ENCODE data around the gene CIP2A. TPM values are rescaled to one million over a fixed set of nuclear protein-coding genes. Genes with fewer than 3 reads are reported as not detected.

CIP2A gene
- total and polyA plus RNA-seq, 2 of the 13 experiments (the other 11 are each of a cell fraction or from before 2014, with no cell fraction given), result 7.8 to 36.9 TPM

DNA sequence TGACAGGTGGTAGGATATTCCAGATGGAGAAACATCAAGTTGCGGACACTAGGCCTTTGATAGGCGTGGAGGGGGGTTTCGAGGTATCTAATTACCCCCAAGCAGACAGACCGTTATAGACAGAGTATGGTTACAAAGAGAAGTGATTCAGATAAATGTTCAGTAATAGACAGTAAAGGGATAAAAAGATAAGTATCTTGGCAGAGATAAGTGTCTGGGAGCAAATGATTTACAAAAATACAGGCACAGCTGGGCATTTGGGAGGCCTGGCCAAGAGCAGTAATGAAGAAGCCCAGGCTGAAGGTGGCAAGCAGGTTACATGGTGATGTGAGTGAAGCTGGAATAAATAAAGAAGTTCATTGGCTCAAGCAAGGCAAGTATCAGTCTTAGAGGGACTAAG, 78.2 kb downstream of the CIP2A start:
- DNase-seq (ENCODE audit: low spot score) (no peak), FAIRE-seq (no peak), ATAC-seq (no peak)
- no peaks in the 10 kb centered on the region; a peak in 1 of 5 replicates for H3K27me3 ChIP-seq (ENCODE audit: control insufficient read depth in 1 of 2, insufficient read depth in 2 of 2, low read length in 2 of 2)
- no peak overlapping the region for H3K9ac ChIP-seq (ENCODE audit: insufficient read depth, low read depth, low read length)
- no peaks in the 10 kb centered on the region for H3K79me2 ChIP-seq (ENCODE audit: insufficient read depth, low read length)
- H3K36me3 ChIP-seq (replicated peaks in 1 of 2; ENCODE audit: control insufficient read depth in 1 of 2, insufficient read depth in 2 of 2, low read length in 2 of 2), result no peaks in the 10 kb centered on the region
- H3K4me1 ChIP-seq (ENCODE audit: insufficient read depth, low read length), result no peaks in the 10 kb centered on the region
- no peak overlapping the region for H3K27ac ChIP-seq (ENCODE audit: extremely low read length, insufficient read depth, low read length)
- BruUV-seq (replicated peaks), result no TSS peak
- ChIA-PET CTCF (ENCODE audit: low intra/inter-chr PET ratio, low total read pairs) (no interaction called here), POLR2A (no interaction called here)
- WGBS (ENCODE audit: low lambda C conversion rate), result 37% methylated on average over 4 of the region's 4 CpGs
- H3K4me3 ChIP-seq (replicated peaks in 1 of 3; ENCODE audit: insufficient read depth in 1 of 3, low read depth in 2 of 3, low read length in 3 of 3), result no peak overlapping the region
- H3K9me3 ChIP-seq (ENCODE audit: low read length), result no peaks in the 10 kb centered on the region
- no peaks in the 10 kb centered on the region for H4K20me1 ChIP-seq (ENCODE audit: insufficient read depth, low read length)
- in situ Hi-C loops (cut with HindIII; ENCODE audit: extremely low pct_ligation_motif_present, low pct_unique_long_range_greater_than_20kb), result no loop called here
- no peak overlapping the region for H3K4me2 ChIP-seq (ENCODE audit: low read depth, low read length)
- intact Hi-C loops (cut with micrococcal nuclease; ENCODE audit: unreplicated experiment), result no loop called here
- no peak overlapping the region for H2AFZ ChIP-seq (ENCODE audit: low read length)
- TF ChIP-seq, protein P1, sequence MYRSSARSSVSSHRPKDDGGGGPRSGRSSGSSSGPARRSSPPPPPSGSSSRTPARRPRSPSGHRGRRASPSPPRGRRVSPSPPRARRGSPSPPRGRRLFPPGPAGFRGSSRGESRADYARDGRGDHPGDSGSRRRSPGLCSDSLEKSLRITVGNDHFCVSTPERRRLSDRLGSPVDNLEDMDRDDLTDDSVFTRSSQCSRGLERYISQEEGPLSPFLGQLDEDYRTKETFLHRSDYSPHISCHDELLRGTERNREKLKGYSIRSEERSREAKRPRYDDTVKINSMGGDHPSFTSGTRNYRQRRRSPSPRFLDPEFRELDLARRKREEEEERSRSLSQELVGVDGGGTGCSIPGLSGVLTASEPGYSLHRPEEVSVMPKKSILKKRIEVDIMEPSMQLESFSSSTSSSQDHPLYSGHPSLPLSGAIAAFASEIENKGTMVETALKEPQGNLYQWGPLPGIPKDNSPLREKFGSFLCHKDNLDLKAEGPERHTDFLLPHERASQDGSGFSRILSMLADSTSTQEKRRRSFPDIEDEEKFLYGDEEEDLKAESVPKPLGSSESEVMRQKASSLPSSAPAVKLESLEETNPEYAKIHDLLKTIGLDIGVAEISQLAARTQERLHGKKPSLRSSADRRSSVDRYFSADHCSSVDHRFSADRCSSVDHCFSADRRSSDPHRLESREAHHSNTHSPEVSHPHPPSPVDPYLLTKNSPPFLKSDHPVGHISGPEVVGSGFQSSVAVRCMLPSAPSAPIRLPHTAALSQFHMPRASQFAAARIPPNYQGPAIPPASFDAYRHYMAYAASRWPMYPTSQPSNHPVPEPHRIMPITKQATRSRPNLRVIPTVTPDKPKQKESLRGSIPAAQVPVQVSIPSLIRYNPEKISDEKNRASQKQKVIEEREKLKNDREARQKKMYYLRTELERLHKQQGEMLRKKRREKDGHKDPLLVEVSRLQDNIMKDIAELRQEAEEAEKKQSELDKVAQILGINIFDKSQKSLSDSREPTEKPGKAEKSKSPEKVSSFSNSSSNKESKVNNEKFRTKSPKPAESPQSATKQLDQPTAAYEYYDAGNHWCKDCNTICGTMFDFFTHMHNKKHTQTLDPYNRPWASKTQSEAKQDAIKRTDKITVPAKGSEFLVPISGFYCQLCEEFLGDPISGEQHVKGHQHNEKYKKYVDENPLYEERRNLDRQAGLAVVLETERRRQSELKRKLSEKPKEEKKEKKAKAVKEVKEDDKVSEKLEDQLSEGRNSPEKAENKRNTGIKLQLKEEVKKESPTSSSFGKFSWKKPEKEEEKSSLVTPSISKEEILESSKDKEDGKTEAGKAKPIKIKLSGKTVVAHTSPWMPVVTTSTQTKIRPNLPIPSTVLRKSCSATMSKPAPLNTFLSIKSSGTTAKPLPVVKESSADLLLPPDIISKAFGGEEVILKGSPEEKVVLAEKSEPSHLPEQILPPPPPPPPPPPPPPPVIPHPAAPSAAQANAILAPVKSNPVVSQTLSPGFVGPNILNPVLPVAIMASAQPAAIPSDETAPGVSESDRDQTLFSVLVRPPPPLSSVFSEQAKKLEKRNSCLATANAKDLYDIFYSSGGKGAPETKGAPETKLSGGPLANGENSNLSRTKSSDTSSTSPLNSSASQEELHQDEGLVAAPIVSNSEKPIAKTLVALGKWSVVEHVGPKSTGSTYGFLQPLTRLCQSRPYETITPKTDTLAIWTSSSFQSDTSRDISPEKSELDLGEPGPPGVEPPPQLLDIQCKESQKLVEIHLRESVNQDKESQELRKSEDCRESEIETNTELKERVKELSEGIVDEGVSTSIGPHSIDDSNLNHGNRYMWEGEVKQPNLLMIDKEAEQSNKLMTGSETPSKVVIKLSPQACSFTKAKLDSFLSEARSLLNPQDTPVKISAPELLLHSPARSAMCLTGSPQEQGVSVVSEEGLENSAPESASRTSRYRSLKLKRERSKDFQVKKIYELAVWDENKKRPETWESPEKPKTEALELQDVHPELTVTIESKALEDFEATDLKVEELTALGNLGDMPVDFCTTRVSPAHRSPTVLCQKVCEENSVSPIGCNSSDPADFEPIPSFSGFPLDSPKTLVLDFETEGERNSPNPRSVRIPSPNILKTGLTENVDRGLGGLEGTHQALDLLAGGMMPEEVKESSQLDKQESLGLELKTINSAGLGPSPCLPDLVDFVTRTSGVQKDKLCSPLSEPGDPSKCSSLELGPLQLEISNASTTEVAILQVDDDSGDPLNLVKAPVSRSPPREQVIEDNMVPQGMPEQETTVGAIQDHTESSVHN (CRISPR knock-in tag; IDR thresholded peaks at IDR 0.05), result no peak
- TF ChIP-seq TBL1XR1 (IDR thresholded peaks at IDR 0.05; ENCODE audit: borderline replicate concordance, low read length, partially characterized antibody), result no peak
- no peak for TF ChIP-seq ZFP36L2 (CRISPR knock-in tag; IDR thresholded peaks at IDR 0.05)
- no peak for TF ChIP-seq GPBP1L1 (CRISPR knock-in tag; IDR thresholded peaks at IDR 0.05)
- no peak for TF ChIP-seq ZNF547 (CRISPR knock-in tag; IDR thresholded peaks at IDR 0.05)
- TF ChIP-seq RFX5 (IDR thresholded peaks at IDR 0.05; ENCODE audit: low read depth, low read length), result no peak
- TF ChIP-seq ZKSCAN5 (CRISPR knock-in tag; IDR thresholded peaks at IDR 0.05), result no peak
- TF ChIP-seq, protein P2, sequence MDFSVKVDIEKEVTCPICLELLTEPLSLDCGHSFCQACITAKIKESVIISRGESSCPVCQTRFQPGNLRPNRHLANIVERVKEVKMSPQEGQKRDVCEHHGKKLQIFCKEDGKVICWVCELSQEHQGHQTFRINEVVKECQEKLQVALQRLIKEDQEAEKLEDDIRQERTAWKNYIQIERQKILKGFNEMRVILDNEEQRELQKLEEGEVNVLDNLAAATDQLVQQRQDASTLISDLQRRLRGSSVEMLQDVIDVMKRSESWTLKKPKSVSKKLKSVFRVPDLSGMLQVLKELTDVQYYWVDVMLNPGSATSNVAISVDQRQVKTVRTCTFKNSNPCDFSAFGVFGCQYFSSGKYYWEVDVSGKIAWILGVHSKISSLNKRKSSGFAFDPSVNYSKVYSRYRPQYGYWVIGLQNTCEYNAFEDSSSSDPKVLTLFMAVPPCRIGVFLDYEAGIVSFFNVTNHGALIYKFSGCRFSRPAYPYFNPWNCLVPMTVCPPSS (IDR thresholded peaks at IDR 0.05), result no peak
- no peak for TF ChIP-seq BORCS8-MEF2B (CRISPR knock-in tag; IDR thresholded peaks at IDR 0.05)
- TF ChIP-seq ZSCAN29 (CRISPR knock-in tag; conservative IDR thresholded peaks at IDR 0.05), result no peak
- no peak for TF ChIP-seq PRPF4 (IDR thresholded peaks at IDR 0.05; ENCODE audit: low read depth, low read length, poor library complexity, severe bottlenecking)
- TF ChIP-seq NBN (conservative IDR thresholded peaks at IDR 0.05), result no peak
- no peak for TF ChIP-seq CENPX (CRISPR knock-in tag; IDR thresholded peaks at IDR 0.05)
- no peak for TF ChIP-seq EZH2 (conservative IDR thresholded peaks at IDR 0.05; ENCODE audit: low read depth, low read length)
- TF ChIP-seq NFE2L1 (CRISPR knock-in tag; IDR thresholded peaks at IDR 0.05; ENCODE audit: borderline replicate concordance), result no peak
